K562 (cell line): ENCODE data around the gene COMTD1. TPM values are rescaled to one million over a fixed set of nuclear protein-coding genes. Genes with fewer than 3 reads are reported as not detected.
A peak's percentile ranks its signal among the peaks of the same experiment; 100 is the strongest.

Experiments
- ATAC-seq: fragments of 200-7000 bp; cut with Tn5 transposase; 3 replicates; pipeline ENCODE4 v1.9.1; 2020; ENCODE audit warnings: moderate library complexity
- BruUV-seq: library from RNA; stranded (reverse); fragments of 400-500 nt; replicated peaks from 2 replicates; lab custom pipeline; 2021; lab: Mats Ljungman, UMichigan
- CTCF ChIA-PET: fragments of 300-600 bp; formaldehyde crosslinking; extraction: SDS; loops from one replicate; lab custom pipeline; 2021; ENCODE audit warnings: low intra/inter-chr PET ratio; lab: Yijun Ruan, JAX
- POLR2A ChIA-PET: fragments of 300-600, 350-650 bp; sonication (Branson Sonifier 250); formaldehyde crosslinking; extraction: SDS; loops from one replicate; lab custom pipeline; 2021; ENCODE audit warnings: antibody characterized with exemption, inconsistent platforms; lab: Yijun Ruan, JAX
- DNase-seq, 4 experiments: peaks; one replicate each; pipeline versions ENCODE4 v3.0.0 to v3.0.0-alpha.2; 2011 to 2018; ENCODE audit warnings: low spot score in 3 of 4, mixed read lengths in 3 of 4; ENCODE audit errors: extremely low read depth in 1 of 4
- FAIRE-seq: peaks from 2 replicates; lab custom pipeline; 2011; peaks lifted over from hg19 to GRCh38; lab: Jason Lieb, UNC
- H2AFZ ChIP-seq: 2 replicates; pipeline ENCODE4 v1.6.0; 2011; ENCODE audit warnings: low read depth, low read length, control low read depth, inconsistent platforms
- H3K27ac ChIP-seq: fragments of 200-600 bp; 3 replicates; pipeline ENCODE4 v1.8.0; 2011; ENCODE audit warnings: low read depth, mild to moderate bottlenecking, control low read depth, inconsistent platforms, low read length, moderate library complexity, mixed read lengths; ENCODE audit errors: extremely low read depth
- H3K27me3 ChIP-seq, 2 experiments: fragments of 300-600 bp in 1 of 2; 2 replicates in 1 of 2; 3 replicates in 1 of 2; pipeline versions ENCODE4 v1.6.0 to v1.8.0; 2011; ENCODE audit warnings: inconsistent platforms in 2 of 2, low read length in 2 of 2, mild to moderate bottlenecking in 1 of 2, mixed read lengths in 1 of 2, moderate library complexity in 1 of 2; ENCODE audit not compliant: control insufficient read depth in 2 of 2, insufficient read depth in 2 of 2
- H3K36me3 ChIP-seq: fragments of 300-600 bp; 3 replicates; pipeline ENCODE4 v1.8.0; 2011; ENCODE audit warnings: mild to moderate bottlenecking, low read length, inconsistent platforms; ENCODE audit not compliant: control insufficient read depth, insufficient read depth
- H3K4me1 ChIP-seq, 2 experiments: fragments of 200-600 bp in 1 of 2; replicated peaks in 1 of 2; 2 replicates in 1 of 2; 3 replicates in 1 of 2; pipeline versions ENCODE4 v1.5.1 to v1.8.0; 2011; ENCODE audit warnings: inconsistent platforms in 2 of 2, low read length in 2 of 2, mild to moderate bottlenecking in 1 of 2, mixed read lengths in 1 of 2, moderate library complexity in 1 of 2; ENCODE audit not compliant: control insufficient read depth in 2 of 2, insufficient read depth in 2 of 2
- H3K4me2 ChIP-seq: 2 replicates; pipeline ENCODE4 v1.6.1; 2011; ENCODE audit warnings: low read length, control low read depth, inconsistent platforms, mixed read lengths; ENCODE audit not compliant: insufficient read depth
- H3K4me3 ChIP-seq: fragments of 200-600 bp; sonication (generic), shearing (Covaris generic); 2 replicates; pipeline ENCODE4 v1.5.1; 2016; ENCODE audit warnings: control low read depth, inconsistent platforms
- H3K79me2 ChIP-seq: fragments of 200-600 bp; 3 replicates; pipeline ENCODE4 v1.8.0; 2011; ENCODE audit warnings: low read length, inconsistent platforms; ENCODE audit not compliant: control insufficient read depth, insufficient read depth
- H3K9ac ChIP-seq, 2 experiments: 2 replicates each; pipeline versions ENCODE4 v1.6.0 to v1.6.1; 2011; ENCODE audit warnings: low read depth in 2 of 2, low read length in 2 of 2, control low read depth in 1 of 2, inconsistent platforms in 1 of 2, mild to moderate bottlenecking in 1 of 2, mixed read lengths in 1 of 2; ENCODE audit not compliant: insufficient read depth in 1 of 2
- H3K9me1 ChIP-seq: one replicate; pipeline ENCODE4 v1.6.0; 2011; ENCODE audit warnings: inconsistent platforms, mild to moderate bottlenecking, low read length, moderate library complexity; ENCODE audit not compliant: control insufficient read depth, insufficient read depth
- H3K9me3 ChIP-seq: replicated peaks from 2 replicates; pipeline ENCODE4 v1.5.1; 2011; ENCODE audit warnings: low read depth, low read length, inconsistent platforms; ENCODE audit not compliant: control insufficient read depth, insufficient read depth
- H4K20me1 ChIP-seq: replicated peaks from 2 replicates; pipeline ENCODE4 v1.6.1; 2011; ENCODE audit warnings: low read length, inconsistent platforms, mixed read lengths; ENCODE audit not compliant: control insufficient read depth, insufficient read depth
- ATF7 ChIP-seq: fragments of 450-650 bp; IDR thresholded peaks from 2 replicates; pipeline ENCODE4 v1.7.1; 2014; ENCODE audit warnings: mild to moderate bottlenecking, moderate library complexity
- BRCA1 ChIP-seq, 2 experiments: fragments of 450-650 bp in 1 of 2; sonication (generic) in 1 of 2; formaldehyde crosslinking in 1 of 2; IDR thresholded peaks; 2 replicates each; pipeline versions ENCODE4 v1.5.0 to v1.6.1; 2017 to 2020; ENCODE audit warnings: mild to moderate bottlenecking in 1 of 2, missing genetic modification reagents in 1 of 2
- CC2D1A ChIP-seq: fragments of 450-650 bp; IDR thresholded peaks from 2 replicates; pipeline ENCODE4 v1.6.1; 2017; ENCODE audit warnings: mild to moderate bottlenecking
- CCAR2 ChIP-seq: fragments of 200-400 bp; formaldehyde crosslinking; IDR thresholded peaks from 2 replicates; pipeline ENCODE4 v1.6.1; 2017; ENCODE audit warnings: mild to moderate bottlenecking, low read depth, low read length
- CREM ChIP-seq: IDR thresholded peaks from 2 replicates; pipeline ENCODE4 v1.6.1; 2014; ENCODE audit warnings: antibody characterized with exemption, low read depth
- HCFC1 ChIP-seq: IDR thresholded peaks from 2 replicates; pipeline ENCODE4 v1.6.1; 2012; ENCODE audit warnings: low read depth, low read length, improper control_type of control experiment
- HEY1 ChIP-seq: fragments of 250-450 bp; sonication (Bioruptor Pico); IDR thresholded peaks from 2 replicates; pipeline ENCODE4 v1.5.0; 2020; ENCODE audit warnings: mild to moderate bottlenecking, moderate library complexity, borderline replicate concordance
- MAFG ChIP-seq: fragments of 450-650 bp; conservative IDR thresholded peaks from 2 replicates; pipeline ENCODE4 v1.6.1; 2016; ENCODE audit warnings: missing genetic modification characterization, missing compliant biosample characterization
- NFXL1 ChIP-seq: fragments of 450-650 bp; formaldehyde crosslinking; IDR thresholded peaks from 2 replicates; pipeline ENCODE4 v1.4.0; 2021; ENCODE audit warnings: mild to moderate bottlenecking
- NR2C2 ChIP-seq, 2 experiments: fragments of 200-800 bp in 1 of 2; sonication (Bioruptor generic) in 1 of 2; sonication (generic) in 1 of 2; formaldehyde crosslinking in 1 of 2; IDR thresholded peaks; 2 replicates each; pipeline versions ENCODE4 v1.6.1 to v1.8.0; 2016 to 2022; ENCODE audit warnings: mild to moderate bottlenecking in 1 of 2, missing compliant biosample characterization in 1 of 2, missing genetic modification characterization in 1 of 2, missing genetic modification reagents in 1 of 2
- RAD21 ChIP-seq, 2 experiments: fragments of 250-450 bp in 1 of 2; fragments of 450-650 bp in 1 of 2; sonication (Bioruptor Pico) in 1 of 2; formaldehyde crosslinking in 1 of 2; IDR thresholded peaks in 1 of 2; conservative IDR thresholded peaks in 1 of 2; 2 replicates each; pipeline versions ENCODE4 v1.4.0 to v1.8.0; 2020 to 2022; ENCODE audit warnings: mild to moderate bottlenecking in 2 of 2, moderate library complexity in 1 of 2
- SAFB2 ChIP-seq: fragments of 200-400 bp; formaldehyde crosslinking; IDR thresholded peaks from 2 replicates; pipeline ENCODE4 v1.6.1; 2018; ENCODE audit warnings: borderline replicate concordance, low read length, low read depth, moderate library complexity; ENCODE audit not compliant: severe bottlenecking
- SNIP1 ChIP-seq: fragments of 450-650 bp; IDR thresholded peaks from 2 replicates; pipeline ENCODE4 v1.7.1; 2017; ENCODE audit warnings: low read depth, mild to moderate bottlenecking
- SRF ChIP-seq, 2 experiments: fragments of 250-450, 450-650 bp in 1 of 2; sonication (Bioruptor Pico) in 1 of 2; sonication (generic) in 1 of 2; formaldehyde crosslinking; IDR thresholded peaks; 2 replicates each; pipeline versions ENCODE4 v1.5.0 to v1.5.1; 2020 to 2022; ENCODE audit warnings: mild to moderate bottlenecking in 1 of 2, missing genetic modification reagents in 1 of 2
- TRIM24 ChIP-seq, 2 experiments: fragments of 450-650 bp; IDR thresholded peaks; 2 replicates each; pipeline ENCODE4 v1.6.1; 2016
- ZNF561 ChIP-seq: fragments of 450-650 bp; formaldehyde crosslinking; conservative IDR thresholded peaks from 2 replicates; pipeline ENCODE4 v1.4.0; 2020; ENCODE audit warnings: mild to moderate bottlenecking, moderate library complexity
- ZNF644 ChIP-seq: fragments of 200-800 bp; sonication (Bioruptor generic); IDR thresholded peaks from 2 replicates; pipeline ENCODE4 v1.6.1; 2016; ENCODE audit warnings: low read depth, missing genetic modification characterization, missing compliant biosample characterization
- WGBS: fragments of 100-300 bp; shearing (Covaris generic); methylation state at CpG from one replicate; pipeline ENCODE4 v1.1.6; 2016; ENCODE audit warnings: low coverage, mixed read lengths; ENCODE audit not compliant: insufficient coverage; ENCODE audit errors: missing lambda C conversion rate; 5-methylcytosine and 5-hydroxymethylcytosine counted together
- in situ Hi-C: fragments of 300-500 bp; cut with MboI; formaldehyde crosslinking; loops from 4 replicates; pipeline ENCODE4 v1.15.0; 2018; ENCODE audit warnings: inconsistent platforms, mixed read lengths
- intact Hi-C: fragments of 100-400 bp; cut with micrococcal nuclease; formaldehyde crosslinking; loops from 2 replicates; pipeline ENCODE4 v1.14.2; 2022
- polyA plus RNA-seq, 8 experiments: library from polyadenylated mRNA; depleted of rRNA in 4 of 8; stranded (reverse) in 5 of 8; unstranded in 3 of 8; fragments of >200 nt; fragmentation: Nextera tagmentation in 2 of 8; fragmentation: Illumina TruSeq in 1 of 8; extraction: Ambion mirVana in 2 of 8; extraction: Trizol in 1 of 8; gene quantifications; 2 replicates each; pipeline versions ENCODE4 v1.2.1 to v1.2.3, GENCODE V29; 2011 to 2014; ENCODE audit warnings: inconsistent platforms in 1 of 8, missing spikeins in 1 of 8
- total RNA-seq, 7 experiments: library from RNA; depleted of rRNA in 6 of 7; stranded (reverse); fragments of >200 nt in 6 of 7; fragmentation: Illumina TruSeq in 2 of 7; extraction: Trizol in 2 of 7; gene quantifications; 2 replicates each; pipeline versions ENCODE4 v1.2.1 to v1.2.3, GENCODE V29; 2011 to 2021; ENCODE audit warnings: low replicate concordance in 1 of 7
- TF ChIP-seq, protein P1 (sequence below): fragments of 250-450 bp; sonication (Bioruptor Pico); IDR thresholded peaks from 2 replicates; pipeline ENCODE4 v1.9.0; 2021; ENCODE audit warnings: mild to moderate bottlenecking, inconsistent platforms
- TF ChIP-seq, protein P2 (sequence below): fragments of 450-650 bp; formaldehyde crosslinking; IDR thresholded peaks from 2 replicates; pipeline ENCODE4 v1.4.0; 2020; ENCODE audit warnings: mild to moderate bottlenecking, mixed read lengths

COMTD1 gene
- total and polyA plus RNA-seq, 9 of the 15 experiments (the other 6 are each of a cell fraction or from before 2014, with no cell fraction given): 0.41 to 112 (median 13.7) TPM

DNA sequence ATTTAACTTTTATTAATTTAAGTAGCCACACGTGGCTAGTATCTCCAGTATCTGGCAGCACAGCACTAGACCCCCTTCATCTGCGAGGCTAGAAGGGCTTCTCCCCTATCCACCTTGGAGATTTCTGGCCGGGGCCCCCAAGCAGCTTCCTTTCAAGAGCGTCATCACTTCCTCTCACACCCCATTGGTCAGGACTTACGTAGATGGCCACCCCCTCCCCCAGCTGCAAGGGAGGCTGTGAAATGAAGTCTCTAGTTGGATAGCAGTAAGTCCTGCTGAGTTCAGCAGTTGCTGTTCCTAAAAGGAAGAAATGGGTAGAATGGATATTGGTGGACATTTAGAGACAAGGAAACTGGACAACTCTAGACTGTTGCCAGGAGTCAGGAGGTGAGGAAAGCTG is 33.8 kb upstream of the COMTD1 start:
- no peak overlapping the region for H3K9ac ChIP-seq
- no peaks in the 10 kb centered on the region for H3K9me3 ChIP-seq
- no peaks in the 10 kb centered on the region for H3K36me3 ChIP-seq
- no TSS peak for BruUV-seq
- H3K27me3 ChIP-seq: peaks cover 3 to 4% of the 10 kb centered on the region in 2 experiments; a peak in 3 of 5 replicates
- peak; percentile 51 for FAIRE-seq
- H3K4me2 ChIP-seq: no peak overlapping the region
- ChIA-PET CTCF (no interaction called here), POLR2A (interaction anchor here (0.7 to 1.2 kb wide), 6 partner anchors 8 to 183 kb away, joined by 3 to 6 read pairs (median 3); no protein-coding TSS in a partner anchor)
- intact Hi-C loops (no loop called here), in situ Hi-C loops (no loop called here)
- H4K20me1 ChIP-seq: no peaks in the 10 kb centered on the region
- no peaks in the 10 kb centered on the region; a peak in 1 of 5 replicates for H3K4me1 ChIP-seq
- H3K9me1 ChIP-seq: no peaks in the 10 kb centered on the region
- H3K79me2 ChIP-seq: no peaks in the 10 kb centered on the region
- no peak overlapping the region for H3K4me3 ChIP-seq
- peak; percentile 76 for ATAC-seq
- no peak overlapping the region for H3K27ac ChIP-seq
- 13% methylated on average over 5 of the region's 5 CpGs for WGBS
- H2AFZ ChIP-seq: peak overlapping the region; percentile 37
- peak; percentile 53 to 77 (median 64) for DNase-seq
- TF ChIP-seq BRCA1 (IDR thresholded peaks at IDR 0.05) (no peak), BRCA1 (CRISPR knock-in tag; IDR thresholded peaks at IDR 0.05) (no peak), SRF (CRISPR knock-in tag; IDR thresholded peaks at IDR 0.05) (no peak), ZNF644 (tag) (no peak), RAD21 (CRISPR knock-in tag; conservative IDR thresholded peaks at IDR 0.05 in 1 of 2, IDR thresholded peaks at IDR 0.05 in 1 of 2) (no peak), SNIP1 (no peak), CCAR2 (no peak), MAFG (tag) (no peak), NFXL1 (CRISPR knock-in tag) (no peak), ATF7 (peak; percentile 33; the same call in 1 of the 2 replicates), NR2C2 (CRISPR knock-in tag; IDR thresholded peaks at IDR 0.05) (no peak), NR2C2 (tag; IDR thresholded peaks at IDR 0.05) (no peak), ZNF561 (CRISPR knock-in tag) (no peak), CC2D1A (no peak), CREM (peak; percentile 66), SAFB2 (no peak), TRIM24 (IDR thresholded peaks at IDR 0.05) (peak in 1 of 2 experiments; percentile 33; a peak in 1 of 4 replicates), HEY1 (CRISPR knock-in tag) (no peak), HCFC1 (peak; percentile 28; the same call in 1 of the 2 replicates)
- TF ChIP-seq, protein P1, sequence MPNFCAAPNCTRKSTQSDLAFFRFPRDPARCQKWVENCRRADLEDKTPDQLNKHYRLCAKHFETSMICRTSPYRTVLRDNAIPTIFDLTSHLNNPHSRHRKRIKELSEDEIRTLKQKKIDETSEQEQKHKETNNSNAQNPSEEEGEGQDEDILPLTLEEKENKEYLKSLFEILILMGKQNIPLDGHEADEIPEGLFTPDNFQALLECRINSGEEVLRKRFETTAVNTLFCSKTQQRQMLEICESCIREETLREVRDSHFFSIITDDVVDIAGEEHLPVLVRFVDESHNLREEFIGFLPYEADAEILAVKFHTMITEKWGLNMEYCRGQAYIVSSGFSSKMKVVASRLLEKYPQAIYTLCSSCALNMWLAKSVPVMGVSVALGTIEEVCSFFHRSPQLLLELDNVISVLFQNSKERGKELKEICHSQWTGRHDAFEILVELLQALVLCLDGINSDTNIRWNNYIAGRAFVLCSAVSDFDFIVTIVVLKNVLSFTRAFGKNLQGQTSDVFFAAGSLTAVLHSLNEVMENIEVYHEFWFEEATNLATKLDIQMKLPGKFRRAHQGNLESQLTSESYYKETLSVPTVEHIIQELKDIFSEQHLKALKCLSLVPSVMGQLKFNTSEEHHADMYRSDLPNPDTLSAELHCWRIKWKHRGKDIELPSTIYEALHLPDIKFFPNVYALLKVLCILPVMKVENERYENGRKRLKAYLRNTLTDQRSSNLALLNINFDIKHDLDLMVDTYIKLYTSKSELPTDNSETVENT (CRISPR knock-in tag): no peak
- TF ChIP-seq, protein P2, sequence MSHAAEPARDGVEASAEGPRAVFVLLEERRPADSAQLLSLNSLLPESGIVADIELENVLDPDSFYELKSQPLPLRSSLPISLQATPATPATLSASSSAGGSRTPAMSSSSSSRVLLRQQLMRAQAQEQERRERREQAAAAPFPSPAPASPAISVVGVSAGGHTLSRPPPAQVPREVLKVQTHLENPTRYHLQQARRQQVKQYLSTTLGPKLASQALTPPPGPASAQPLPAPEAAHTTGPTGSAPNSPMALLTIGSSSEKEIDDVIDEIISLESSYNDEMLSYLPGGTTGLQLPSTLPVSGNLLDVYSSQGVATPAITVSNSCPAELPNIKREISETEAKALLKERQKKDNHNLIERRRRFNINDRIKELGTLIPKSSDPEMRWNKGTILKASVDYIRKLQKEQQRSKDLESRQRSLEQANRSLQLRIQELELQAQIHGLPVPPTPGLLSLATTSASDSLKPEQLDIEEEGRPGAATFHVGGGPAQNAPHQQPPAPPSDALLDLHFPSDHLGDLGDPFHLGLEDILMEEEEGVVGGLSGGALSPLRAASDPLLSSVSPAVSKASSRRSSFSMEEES (CRISPR knock-in tag): no peak
